AG10803 (cell line): ENCODE data around the gene SYNJ2BP.

Experiments
- DNase-seq: peaks from one replicate; pipeline ENCODE4 v3.0.0; 2010; ENCODE audit warnings: low read depth
- H3K4me3 ChIP-seq: 2 replicates; pipeline ENCODE4 v1.5.1; 2011; ENCODE audit warnings: mild to moderate bottlenecking, low read length, control low read depth
- CTCF ChIP-seq: conservative IDR thresholded peaks from 2 replicates; pipeline ENCODE4 v1.5.1; 2011; ENCODE audit warnings: mild to moderate bottlenecking, low read length, control low read depth, inconsistent platforms

The SYNJ2BP gene

DNA sequence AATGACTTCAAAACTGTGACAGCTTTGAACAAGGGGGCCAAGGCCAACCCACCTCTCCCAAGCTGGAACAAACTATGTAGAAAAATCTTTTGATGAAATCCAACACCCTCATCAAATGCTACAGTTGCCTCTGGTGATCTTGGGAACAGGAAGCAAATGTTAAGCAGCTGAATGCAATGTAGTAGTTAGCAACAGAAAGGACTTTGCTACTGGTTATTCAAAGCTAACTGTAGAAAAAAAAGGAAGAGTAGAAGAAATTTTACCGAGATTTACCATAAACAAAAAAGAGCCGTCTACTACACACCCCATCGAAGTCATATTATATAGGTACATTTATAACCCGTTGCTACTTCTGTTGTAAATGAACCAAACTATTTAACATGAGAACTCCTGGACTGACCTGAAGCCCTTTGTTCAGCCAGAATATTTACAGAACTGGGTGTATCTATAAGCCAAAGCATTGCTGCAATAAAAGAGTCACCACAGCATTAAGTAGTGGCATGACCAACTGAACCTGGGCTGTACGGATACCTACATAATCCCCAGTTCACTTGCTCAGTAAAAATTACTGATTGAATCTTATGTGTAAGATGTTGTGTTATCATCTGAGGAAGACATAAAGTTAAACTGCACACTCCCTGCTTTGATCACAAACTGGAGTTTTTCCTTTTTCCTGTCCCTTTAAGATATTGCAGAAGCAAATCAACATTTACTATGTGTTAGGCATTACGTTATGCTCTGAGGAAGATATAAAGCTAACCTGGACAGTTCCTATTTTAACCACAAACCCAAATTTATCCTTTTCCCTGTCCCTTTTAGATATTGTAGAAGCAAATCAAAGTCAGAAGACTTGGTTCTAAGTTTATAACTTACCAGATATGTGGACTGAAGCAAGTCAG is 25.1 kb downstream of the SYNJ2BP start:
- no peak for DNase-seq
- no peak for TF ChIP-seq CTCF
- H3K4me3 ChIP-seq: no peak overlapping the region

DNA sequence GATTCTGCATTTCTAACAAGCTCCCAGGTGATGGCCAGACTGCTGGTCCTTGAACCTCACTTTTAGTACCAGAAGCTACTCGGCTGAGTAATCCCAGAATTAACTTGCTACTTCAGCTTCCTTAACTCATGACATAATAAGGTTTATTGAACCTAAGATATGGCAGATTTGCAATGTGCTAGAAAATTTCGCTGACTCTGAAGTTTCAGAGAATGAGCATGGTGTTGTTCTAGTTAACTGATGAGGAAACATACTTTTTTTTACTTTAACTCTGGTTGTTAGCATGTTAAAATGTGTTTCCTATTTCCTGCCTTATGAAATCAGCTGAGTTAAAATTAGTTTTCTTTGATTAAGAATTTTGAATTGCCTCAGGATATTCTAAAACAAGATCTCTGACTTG is 34.4 kb downstream of the SYNJ2BP start:
- no peak for DNase-seq

GRCh38 chr14:70380824-70381223 is 36.1 kb downstream of the SYNJ2BP start:
- no peak overlapping the region for H3K4me3 ChIP-seq
- no peak for DNase-seq
- no peak for TF ChIP-seq CTCF

More for the DNA sequence above, 34.4 kb downstream of the SYNJ2BP start:
- TF ChIP-seq CTCF: no peak
- no peak overlapping the region for H3K4me3 ChIP-seq

GRCh38 chr14:70378696-70379095 is 38.2 kb downstream of the SYNJ2BP start:
- no peak for TF ChIP-seq CTCF
- no peak for DNase-seq
- H3K4me3 ChIP-seq: no peak overlapping the region
